GM18861 (cell line): ENCODE results near the gene NSFL1C.

Experiments used
- ATAC-seq: cut with Tn5 transposase; IDR thresholded peaks from one replicate; pipeline ENCODE4 v1.9.1; 2021; ENCODE audit not compliant: unreplicated experiment

Gene NSFL1C

GRCh38 chr20:1486566-1486965, 19.9 kb upstream of the NSFL1C start:
- no peak for ATAC-seq

DNA sequence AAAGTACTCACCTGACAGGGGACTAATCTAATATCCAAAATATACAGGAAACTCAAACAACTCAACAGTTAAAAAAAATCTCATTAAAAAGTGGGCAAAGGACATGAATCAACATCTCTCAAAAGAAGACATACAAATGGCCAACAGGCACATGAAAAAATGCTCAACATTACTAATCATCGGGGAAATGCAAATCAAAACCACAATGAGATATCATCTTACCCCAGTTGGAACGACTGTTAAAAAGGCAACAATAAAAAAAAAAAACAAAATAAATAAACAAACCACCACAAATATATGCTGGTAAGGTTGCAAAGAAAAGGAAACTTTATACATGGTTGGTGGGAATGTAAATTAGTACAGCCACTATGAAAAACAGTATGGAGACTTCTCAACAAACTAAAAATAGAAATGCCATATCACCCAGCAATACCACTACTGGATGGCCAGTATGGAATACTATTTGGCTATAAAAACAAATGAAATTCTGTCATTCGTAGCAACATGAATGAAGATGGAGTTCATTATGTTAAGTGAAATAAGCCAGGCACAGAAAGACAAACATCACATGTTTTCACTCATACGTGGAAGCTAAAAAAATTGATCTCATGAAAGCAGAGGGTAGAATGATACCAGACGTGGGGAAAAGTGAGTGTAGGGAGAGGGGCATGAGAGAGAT, 17.9 kb upstream of the NSFL1C start:
- no peak for ATAC-seq

- no peak for ATAC-seq
These were observed 13.4 kb upstream of the NSFL1C start for GRCh38 chr20:1479831-1480595.

DNA sequence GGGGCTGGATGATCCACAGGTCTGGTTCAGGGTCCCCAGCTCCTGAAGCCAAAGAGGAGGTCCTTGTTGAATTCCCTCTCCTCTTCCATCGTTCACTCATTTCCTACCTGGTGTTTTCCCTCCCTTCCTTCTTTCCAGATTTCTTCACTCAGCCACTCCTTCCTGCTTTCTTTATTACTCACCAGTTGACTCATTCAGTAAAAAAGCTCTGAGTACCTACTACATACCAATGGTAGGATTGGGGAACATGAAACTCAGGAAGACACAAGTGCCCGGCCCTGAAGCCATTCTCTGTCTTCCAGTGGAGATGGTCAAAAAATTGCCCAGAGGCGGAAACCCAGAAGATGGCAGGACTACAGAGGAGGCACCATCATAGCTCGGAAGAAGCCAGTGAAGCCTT, 11.9 kb upstream of the NSFL1C start:
- ATAC-seq, result no peak

DNA sequence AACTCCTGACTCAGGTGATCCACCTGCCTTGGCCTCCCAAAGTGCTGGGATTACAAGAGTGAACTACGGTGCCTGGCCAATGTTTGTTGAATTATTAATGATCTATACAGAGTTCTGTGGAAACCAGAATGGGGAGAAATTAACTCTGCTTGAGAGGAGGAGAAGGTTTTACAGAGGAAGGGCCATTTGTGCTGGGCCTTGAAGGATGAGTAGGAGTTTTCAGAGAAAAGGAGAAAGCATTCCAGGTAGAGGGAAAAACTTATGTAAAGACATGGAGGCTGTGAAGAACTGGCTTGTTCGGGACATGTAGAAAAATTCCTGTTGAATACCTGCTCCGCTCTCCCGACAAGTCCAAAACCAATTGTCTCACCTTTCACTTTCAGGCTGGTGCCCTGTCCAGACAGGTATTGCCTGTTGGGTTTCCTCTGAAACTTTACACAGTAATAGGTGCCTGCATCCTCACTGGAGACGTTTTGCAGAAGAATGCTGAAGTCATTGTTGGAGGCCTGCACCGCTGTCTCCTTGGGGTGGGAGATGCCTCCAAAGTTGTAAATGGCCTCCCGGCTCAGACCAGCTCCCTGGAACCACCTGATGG, 11.3 kb upstream of the NSFL1C start:
- no peak for ATAC-seq

- ATAC-seq, result no peak
These were observed 8.4 kb upstream of the NSFL1C start for GRCh38 chr20:1474817-1475603.

- ATAC-seq, result no peak
These were observed 7.7 kb upstream of the NSFL1C start for GRCh38 chr20:1474325-1474724.

DNA sequence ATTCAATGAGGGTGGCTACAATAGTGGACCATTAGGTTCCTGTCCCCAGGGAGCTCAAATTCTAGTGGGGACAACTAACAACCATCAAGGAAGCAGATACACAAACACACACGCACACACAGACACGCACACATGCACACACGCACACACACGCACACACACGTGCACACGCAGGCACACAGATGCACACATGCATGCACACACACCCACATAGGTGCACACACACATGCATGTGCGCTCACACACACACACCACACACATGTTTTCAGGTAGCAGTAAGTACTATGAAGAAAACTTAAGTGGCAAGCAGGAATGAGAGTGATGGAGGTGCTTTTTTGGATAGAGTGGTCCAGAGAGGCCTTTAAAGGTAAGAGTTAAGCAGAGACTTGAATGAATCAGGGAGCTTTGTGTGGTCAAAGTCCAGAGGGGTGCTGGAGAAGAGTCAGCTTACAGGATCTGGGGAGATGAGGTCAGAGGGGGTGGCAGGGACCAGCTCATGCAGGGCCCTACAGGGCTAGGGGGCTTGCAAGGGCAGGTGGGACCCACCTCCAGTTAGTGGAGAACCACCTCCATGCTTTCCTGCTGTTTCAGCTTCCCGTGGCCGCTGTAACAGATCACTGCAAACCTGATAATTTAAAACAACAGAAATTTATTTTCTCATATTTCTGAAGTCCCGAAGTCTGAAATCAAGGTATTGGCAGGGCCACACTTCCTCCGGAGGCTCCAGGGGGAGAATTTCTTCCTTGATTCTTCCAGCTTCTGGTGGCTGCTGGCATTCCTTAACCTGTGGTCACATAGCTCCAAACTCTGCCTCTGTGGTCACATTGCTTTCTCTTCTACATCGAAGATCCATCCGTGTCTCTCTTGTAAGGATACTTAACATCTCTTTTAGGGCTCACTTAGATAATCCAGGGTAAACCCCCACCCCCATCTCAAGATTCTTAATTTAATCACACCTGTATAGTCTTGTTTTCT, 6.9 kb upstream of the NSFL1C start:
- no peak for ATAC-seq

DNA sequence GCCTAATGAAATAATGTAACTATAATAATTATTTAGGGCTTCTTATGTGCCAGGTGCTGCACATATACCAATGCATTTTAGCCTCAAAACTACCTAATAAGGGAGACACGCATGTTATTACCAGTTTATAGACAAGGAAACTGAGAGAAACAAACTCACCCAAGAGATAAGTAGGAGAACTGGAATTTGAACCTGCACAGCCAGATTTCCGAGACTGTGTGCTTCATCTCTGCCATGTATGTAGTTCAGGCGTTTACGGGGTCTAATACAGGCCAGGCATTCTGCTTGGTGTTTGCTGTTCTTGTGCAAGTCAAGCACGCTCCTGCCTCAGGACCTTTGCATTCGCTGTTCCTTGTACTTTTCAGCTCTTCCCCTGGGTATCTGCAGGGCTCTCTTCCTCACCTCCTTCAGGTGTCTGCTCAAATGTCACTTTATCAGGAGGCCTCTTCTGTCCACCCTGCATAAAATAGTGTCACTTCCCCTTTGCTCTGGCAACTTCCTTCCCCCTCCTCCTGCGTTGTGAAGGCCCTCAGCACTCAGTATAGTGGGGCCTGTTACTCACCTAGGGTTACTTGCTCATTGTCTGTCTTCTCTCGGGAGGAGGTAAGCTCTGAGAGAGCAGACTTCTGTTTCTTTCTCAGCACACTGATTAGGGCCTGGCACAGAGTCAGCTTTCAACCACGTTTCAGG, 6.1 kb upstream of the NSFL1C start:
- no peak for ATAC-seq

DNA sequence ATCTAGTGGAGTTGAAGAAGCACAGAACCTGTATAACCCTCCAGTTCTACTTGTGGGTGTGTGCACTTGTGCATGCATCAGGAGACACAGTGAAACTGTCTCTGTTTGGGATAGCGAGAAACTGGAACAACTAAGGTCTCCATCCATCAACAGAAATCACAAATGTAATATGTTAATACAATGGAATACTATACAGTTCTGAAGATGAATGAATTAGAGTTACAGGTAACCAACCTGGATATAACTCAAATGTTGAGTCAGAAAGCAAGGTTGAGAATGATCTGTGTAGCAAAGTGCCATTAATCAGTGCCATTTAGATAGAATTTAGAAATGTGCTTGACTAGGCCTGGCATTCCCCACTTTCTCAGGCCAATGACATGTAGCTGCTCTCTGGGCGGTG, 4.6 kb upstream of the NSFL1C start:
- no peak for ATAC-seq

GRCh38 chr20:1469925-1470571, 3.4 kb upstream of the NSFL1C start:
- ATAC-seq, result no peak

DNA sequence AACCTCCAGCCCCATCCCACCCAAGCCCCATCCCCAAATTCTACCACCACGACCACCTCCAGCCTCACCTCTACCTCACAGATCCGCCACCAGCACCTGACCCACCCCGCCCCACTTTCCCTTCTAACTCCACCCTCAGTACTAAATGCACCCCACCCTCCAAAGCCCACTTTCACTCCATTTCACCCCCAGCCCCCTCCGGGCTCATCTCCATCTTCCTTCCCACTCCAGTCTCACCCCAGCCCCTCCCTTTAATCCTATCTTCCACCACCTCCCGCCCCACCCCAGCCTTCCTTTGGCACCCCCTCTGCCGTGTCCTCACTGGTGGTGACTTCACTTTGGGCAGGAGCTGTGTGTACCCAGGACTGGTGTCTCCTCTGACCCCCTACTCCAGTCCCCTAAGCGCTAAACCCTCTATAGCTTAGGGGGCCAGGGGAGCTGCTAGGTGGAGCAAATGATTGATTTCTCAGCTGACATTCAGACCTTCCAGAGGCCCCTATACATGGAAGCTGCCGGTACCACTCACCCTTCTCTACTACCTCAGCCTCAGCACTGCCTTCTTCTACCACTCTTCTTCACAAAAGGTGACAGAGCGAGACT, 2.8 kb upstream of the NSFL1C start:
- no peak for ATAC-seq

- ATAC-seq, result no peak
These were observed 1.5 kb upstream of the NSFL1C start for GRCh38 chr20:1468117-1468624.

DNA sequence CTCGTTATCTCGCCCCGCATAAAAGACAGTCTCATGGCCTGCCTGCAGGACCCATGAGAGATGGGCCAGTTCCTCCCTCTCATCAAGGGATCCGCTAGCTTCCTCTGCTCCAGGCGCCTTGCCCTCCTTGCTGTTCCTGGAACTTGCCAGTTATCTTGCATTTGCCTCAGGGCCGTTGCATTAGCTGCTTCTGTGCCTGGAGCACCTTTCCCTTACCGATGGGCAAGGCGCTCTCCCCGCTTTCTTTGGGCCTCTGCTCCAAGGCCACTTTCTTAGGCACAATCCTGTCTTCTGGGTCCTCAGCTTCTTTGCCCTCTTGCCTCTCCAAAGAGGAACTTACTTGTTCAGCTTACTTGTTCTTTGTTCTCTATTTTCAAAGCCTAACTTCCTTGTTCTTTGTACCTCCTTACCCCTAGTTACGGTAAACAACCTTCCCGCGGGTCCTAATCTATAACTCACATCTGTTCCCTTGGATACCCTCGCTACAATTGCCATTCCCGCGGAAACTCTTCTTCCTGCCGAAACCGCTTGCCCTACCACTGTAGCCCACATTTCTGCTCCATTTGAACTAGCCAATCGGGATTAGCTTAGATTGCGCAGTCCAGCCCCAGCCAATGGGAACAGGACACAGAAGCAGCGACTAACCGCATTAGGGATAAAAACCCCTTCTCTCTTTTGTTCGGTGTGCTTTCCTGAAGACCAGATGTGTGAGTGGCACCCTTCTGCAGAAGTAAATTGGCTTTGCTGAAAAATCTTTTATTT, 887 bp upstream of the NSFL1C start:
- no peak for ATAC-seq

- no peak for ATAC-seq
These were observed 369 bp upstream of the NSFL1C start for GRCh38 chr20:1467082-1467354.

- ATAC-seq, result no peak
These were observed 1.0 kb downstream of the NSFL1C start for GRCh38 chr20:1465470-1466210.

DNA sequence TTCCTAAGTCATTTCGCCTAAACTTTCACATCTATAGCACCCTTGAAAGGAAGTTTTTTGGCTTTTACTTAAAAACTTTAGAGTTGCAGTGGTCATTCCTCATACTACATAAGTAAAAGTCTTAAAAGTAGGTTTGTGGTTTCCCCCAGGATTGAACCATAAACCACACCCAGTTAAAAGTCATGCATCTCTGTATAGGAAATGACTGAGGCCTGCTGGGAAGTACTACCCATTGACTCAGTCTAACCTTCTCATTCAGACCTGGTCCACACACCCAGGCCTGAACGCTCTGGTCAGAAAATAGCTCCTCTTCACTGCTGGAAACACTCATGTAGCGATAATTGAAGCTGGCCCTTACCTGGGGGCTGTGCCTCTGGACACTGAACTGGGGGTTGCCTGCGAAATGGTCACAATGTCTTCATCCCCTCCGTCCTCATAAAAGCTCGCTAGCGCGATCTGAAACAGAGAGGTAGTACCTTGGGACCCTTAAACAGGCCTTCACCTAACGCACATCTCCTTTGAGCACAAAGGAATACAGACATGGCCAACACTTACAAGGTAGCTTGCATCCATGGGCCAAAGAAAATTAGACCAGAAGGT, 2.6 kb downstream of the NSFL1C start:
- no peak for ATAC-seq
